Stimulated activated CD4-positive, alpha-beta T cell treated with anti-CD3 and anti-CD28 coated beads, Interleukin-12 subunit alpha, Interleukin-12 subunit beta, amount 100 ng/mL, for 48 hours (primary cell): ENCODE data around the gene OBP2A.
"Not testable (repeated sequence)": the region's sequence is repeated elsewhere in the genome, so short reads cannot be mapped to it uniquely, and the experiment has no call there.

Source experiments
- DNase-seq, 3 donors: peaks; one replicate each; pipeline ENCODE4 v3.0.0-alpha.2; 2020; ENCODE audit warnings: low read depth in 2 of 3, low spot score in 1 of 3

The OBP2A gene

GRCh38 chr9:135509458-135509857 is 36.5 kb upstream of the OBP2A start:
- DNase-seq: no peak

- no peak for DNase-seq
Measured at GRCh38 chr9:135512241-135512603, 33.7 kb upstream of the OBP2A start.

- no peak for DNase-seq
Measured at GRCh38 chr9:135512904-135513303, 33.0 kb upstream of the OBP2A start.

- no peak for DNase-seq
Measured at GRCh38 chr9:135513351-135513846, 32.5 kb upstream of the OBP2A start.

- not testable (repeated sequence) for DNase-seq
Measured at GRCh38 chr9:135513906-135514305, 32.0 kb upstream of the OBP2A start.

GRCh38 chr9:135514342-135515082 is 31.4 kb upstream of the OBP2A start:
- no peak for DNase-seq

GRCh38 chr9:135515083-135515951 is 30.6 kb upstream of the OBP2A start:
- no peak for DNase-seq

- no peak for DNase-seq
Measured at GRCh38 chr9:135516132-135516860, 29.6 kb upstream of the OBP2A start.

GRCh38 chr9:135517407-135517822 is 28.5 kb upstream of the OBP2A start:
- no peak for DNase-seq

GRCh38 chr9:135519179-135519971 is 26.6 kb upstream of the OBP2A start:
- no peak for DNase-seq

- DNase-seq: no peak
Measured at GRCh38 chr9:135520916-135521607, 24.9 kb upstream of the OBP2A start, which contains the start of gene LCN1. Gene LCN1 (plus strand): TSS chr9:135521440. CDS start chr9:135521498, 58 bp downstream.

- DNase-seq: no peak
Measured at GRCh38 chr9:135521608-135522095, 24.3 kb upstream of the OBP2A start.

GRCh38 chr9:135522137-135522877 is 23.6 kb upstream of the OBP2A start:
- DNase-seq: no peak

- DNase-seq: no peak
Measured at GRCh38 chr9:135522931-135523330, 23.0 kb upstream of the OBP2A start.

- DNase-seq: no peak
Measured at GRCh38 chr9:135523521-135524129, 22.3 kb upstream of the OBP2A start.

- DNase-seq: no peak
Measured at GRCh38 chr9:135524130-135524861, 21.6 kb upstream of the OBP2A start.

GRCh38 chr9:135525241-135526088 is 20.5 kb upstream of the OBP2A start:
- DNase-seq: no peak
